TTC549 (cell line): ENCODE measurements around the gene CACHD1.

Experiments
- FAIRE-seq: peaks from 2 replicates; lab custom pipeline; 2012; peaks lifted over from hg19 to GRCh38; lab: Jason Lieb, UNC

Gene CACHD1

GRCh38 chr1:64550510-64550909 is 80.6 kb downstream of the CACHD1 start:
- no peak for FAIRE-seq

DNA sequence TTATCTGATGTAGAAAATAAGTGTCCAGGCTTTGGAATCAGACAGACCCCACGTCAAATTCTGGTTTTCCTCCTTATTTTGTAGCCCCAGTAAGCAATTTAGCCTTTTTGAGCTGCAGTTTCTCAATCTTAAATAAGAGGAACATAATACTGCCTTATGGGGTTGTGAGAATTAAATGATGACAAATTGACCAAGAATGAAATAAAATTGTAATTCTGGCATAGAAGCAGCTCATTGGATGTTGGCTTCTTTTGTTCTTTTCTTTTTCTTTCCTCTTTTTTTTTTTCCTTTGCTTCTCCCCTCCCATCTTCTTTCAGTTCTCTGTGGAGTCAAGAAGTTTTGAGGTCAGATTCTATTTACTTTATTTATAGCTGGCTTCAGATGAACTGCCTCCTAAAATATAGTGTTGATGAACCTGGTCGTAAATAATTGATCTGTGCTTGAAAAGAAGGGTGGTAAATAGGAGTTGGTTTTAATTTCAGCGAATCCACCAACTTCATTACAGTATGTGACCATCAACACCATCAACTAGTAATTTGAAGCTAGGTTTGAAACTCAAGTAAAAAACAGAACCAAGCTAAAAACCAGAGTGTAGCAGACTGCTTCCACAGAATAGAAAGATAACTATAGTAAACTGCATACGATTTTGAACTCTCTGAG is 81.1 kb downstream of the CACHD1 start:
- no peak for FAIRE-seq

GRCh38 chr1:64553285-64553684 is 83.4 kb downstream of the CACHD1 start:
- no peak for FAIRE-seq

GRCh38 chr1:64555947-64556346 is 86.0 kb downstream of the CACHD1 start:
- no peak for FAIRE-seq

DNA sequence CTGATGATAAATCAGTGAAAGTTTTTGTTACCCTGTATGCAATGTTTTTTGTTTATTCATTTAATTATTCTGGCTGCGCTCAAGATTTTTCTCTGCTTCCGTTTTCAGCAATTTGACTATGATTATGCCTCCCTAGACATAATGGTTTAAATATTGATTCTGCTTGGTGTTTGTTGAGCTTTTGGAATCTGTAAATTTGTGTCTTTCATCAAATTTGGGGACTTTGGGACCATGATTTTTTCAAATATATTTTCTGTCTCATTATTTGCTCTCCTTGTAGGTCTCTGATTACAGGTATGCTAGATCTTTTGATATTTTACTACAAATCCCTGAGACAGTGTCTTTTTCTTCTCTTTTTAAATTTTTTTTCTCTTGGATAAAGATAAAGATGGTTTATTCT is 92.1 kb downstream of the CACHD1 start:
- FAIRE-seq: no peak

DNA sequence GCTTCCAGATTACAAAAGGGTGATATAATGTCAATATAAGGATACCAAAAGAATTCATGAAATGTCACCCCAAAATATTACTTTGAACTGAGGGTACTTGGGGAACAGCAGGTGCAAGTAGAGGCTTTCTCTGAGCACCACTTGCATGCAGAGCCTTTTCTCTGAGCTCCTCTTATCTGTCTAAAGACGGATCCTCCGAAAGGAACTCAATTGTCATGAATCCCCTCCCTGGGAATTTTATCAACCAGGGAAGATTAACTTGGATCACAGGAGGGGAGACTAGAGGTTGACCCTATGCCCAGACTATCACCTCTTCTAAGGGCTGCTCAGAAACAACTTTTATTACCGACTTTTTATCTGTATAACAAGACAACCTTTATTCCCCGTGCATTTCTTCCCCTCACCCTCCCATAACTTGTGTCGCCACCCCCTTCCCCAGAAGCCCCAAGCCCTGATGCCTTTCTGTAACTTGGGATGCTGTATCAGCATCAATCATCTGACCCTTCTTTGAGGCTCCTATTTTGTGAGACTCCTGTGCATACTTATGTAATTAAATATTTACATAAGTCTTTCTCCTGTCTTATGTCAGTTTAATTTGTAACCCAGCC is 94.1 kb downstream of the CACHD1 start:
- no peak for FAIRE-seq

DNA sequence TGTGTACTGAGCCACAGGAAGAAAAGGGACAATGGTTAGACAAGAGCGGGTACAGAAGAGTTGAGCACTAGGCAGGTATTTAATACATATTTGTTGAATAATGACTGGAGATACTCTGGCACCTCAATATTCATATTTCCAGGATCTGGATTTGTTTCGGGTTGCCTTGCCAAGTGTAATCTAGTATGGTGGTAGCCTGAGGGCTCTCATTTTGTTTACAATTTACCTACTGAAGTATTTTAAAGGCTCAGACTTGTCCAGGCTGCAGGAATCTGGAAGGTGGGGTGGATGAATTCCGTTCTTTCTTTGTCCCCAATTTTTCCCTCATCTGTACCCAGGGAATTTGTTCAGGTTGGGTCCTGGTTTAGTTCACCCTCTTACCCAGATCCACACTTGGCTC is 95.0 kb downstream of the CACHD1 start:
- FAIRE-seq: no peak

GRCh38 chr1:64567426-64568170 is 97.7 kb downstream of the CACHD1 start:
- FAIRE-seq: no peak

GRCh38 chr1:64568171-64568450 is 98.2 kb downstream of the CACHD1 start:
- no peak for FAIRE-seq

DNA sequence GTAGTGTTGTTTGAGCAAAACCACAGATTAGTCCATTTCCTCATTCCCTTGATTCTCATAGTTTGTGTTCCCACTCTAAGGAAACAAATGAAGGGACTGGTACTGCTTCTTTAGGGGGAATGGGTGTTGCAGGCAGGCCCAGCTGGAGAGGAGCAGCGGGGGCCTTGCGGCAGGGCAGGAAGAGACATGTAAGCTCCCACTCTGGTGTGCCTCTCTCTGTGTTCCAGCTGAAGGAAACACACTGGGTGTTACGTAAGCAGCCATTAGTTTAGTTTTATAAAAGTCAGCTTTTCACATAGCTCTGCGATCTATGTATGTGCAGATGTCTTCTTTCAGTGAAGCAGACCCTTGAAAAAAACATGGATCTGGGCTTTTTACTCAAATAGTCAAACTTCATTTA is 99.5 kb downstream of the CACHD1 start:
- no peak for FAIRE-seq

DNA sequence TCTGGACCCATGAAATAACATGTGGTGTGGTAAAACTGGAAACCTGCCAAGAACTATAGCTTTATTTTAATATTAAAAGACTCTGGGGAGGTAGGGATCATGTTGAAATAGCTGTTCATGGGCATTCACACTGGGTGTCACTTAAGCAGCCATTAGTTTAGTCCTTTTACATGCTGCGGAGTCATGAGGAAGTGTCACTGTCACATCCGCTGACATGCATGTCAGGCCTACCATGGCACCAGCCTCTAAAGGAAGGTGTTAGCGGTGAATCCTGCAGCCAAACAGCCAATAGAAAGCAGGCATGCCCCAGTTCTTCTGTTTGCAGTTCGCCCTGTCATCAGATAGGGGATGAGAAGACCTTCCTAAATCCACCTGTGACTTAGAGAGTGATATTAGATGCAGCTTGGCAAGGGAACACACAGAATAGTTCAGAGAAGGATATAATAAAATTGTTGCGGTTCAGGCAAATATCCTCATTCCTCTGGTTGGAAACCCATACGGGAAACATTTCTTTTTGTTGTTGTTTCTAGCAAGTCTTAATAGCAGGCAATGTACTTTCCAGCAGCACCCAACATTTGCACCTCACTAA is 100.4 kb downstream of the CACHD1 start:
- no peak for FAIRE-seq

- no peak for FAIRE-seq
These were observed 102.4 kb downstream of the CACHD1 start for GRCh38 chr1:64572222-64572900.

DNA sequence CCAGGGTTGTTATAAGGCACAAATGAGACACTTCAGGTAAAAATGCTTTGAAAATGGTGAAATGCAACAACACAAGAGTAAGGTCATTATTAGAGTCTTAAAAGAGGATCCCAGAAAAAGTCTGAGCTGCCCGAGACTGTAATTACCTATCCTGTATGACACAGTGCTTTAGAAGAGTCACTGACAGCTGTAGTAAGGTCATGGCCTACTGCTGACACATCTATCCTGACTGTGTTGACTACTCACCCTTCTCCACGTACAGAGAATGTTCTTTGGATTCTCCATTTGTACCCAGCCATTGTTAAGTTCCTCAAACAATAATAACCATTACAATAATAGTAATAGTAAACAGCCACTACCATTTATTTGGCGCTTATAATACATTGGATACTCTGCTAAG is 104.4 kb downstream of the CACHD1 start:
- FAIRE-seq: no peak

DNA sequence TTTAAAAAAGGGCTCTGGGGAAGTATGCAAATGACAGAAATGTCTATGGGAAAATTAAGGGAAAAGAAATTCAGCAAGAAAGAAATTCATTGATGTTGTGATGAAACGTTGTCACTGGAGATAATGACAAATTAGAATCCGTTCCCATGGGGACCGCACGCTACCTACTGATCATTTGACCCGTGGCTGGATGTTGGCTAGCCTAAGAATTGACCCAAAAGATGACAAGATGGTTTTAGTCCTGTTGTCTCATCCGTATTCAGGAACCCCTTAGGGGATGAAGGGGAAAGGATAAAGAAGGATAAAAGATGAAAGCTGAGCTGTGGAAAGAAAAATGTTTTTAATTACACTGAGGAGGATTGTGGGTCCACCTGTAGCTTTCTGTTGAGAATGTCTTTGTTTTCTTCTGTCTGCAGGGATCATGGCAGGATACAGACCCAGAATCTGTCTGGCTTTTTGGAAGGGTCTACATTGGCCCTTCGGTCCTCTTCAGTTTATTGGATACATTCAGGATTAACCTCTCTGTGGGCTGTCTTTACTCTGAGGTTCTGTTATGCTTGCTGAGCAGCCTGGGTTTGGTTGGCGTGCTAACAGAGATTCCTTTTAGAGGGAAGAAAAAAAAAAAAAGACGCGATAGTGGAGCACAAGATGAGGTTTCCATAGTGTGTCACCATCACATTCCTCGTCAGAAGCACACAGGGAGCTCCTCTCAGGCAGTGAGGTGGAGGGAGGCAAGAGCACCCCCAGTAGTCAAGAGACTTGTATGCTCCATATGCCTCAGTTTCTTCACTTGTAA is 106.2 kb downstream of the CACHD1 start:
- FAIRE-seq: no peak

DNA sequence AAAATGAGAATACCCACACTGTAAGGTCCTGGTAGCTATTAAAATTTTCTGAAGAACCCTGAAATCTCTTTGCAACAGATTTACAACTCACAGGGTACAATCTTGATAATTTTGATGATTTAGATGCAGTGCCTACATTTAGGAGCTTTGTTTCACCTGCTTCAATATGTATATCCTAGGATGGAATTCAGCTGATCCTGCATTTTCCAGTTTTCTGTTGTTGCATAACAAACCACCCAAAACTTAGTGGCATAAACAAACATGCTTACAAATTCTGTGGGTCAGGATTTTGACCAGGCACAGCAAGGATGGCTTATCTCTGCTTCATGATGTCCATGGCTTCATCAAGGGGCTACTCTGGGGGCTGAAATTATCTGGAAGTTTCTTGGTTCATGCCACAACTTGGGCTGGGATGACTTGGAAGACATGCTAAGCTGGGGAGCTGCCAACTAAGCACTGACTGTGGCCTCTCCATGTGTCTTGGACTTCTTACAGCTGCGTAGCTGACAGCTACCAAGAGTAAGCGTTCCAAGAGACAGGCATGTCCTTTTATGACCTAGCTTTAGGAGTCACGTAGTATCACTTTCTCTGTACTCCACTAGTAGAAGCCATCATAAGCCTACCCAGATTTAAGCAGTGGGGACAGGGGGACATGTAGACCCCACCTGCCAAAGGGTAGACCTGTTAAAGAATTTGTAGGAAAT is 108.5 kb downstream of the CACHD1 start:
- no peak for FAIRE-seq

DNA sequence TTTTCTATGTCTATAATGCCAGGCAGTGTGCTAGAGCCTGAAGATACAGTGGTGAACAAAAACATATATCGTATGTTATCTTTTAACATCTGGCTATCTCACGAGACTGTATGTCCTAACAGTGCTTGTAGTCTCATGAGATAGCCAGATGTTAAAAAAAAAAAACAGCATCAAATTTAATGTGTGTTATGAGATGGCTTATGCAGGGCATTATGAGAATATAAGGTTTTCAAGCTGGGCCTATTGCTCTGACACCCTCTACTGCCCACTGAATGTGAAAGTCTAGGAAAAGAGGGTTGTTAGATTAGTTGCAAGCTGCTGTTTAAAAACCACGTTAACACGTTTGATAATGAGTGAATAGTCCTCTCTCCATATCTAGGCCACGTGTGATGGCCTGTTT is 109.8 kb downstream of the CACHD1 start:
- no peak for FAIRE-seq

GRCh38 chr1:64581135-64581842 is 111.4 kb downstream of the CACHD1 start:
- FAIRE-seq: no peak

DNA sequence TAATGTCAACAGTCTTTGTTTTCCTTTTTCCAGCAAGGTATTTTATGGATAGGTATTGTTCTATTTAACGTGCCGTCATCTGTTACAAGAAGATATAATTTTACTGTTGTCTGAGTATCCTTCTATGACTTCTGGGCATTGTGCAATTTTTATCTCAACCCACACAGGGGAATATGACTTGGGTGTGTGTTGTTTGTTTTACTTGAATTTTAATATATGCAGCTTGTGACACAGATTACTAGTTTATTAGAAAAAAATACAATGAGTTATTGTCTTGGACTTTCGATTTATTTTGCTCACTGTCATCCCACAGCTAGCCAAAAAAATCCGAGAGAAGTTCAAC is 111.9 kb downstream of the CACHD1 start:
- FAIRE-seq: no peak

DNA sequence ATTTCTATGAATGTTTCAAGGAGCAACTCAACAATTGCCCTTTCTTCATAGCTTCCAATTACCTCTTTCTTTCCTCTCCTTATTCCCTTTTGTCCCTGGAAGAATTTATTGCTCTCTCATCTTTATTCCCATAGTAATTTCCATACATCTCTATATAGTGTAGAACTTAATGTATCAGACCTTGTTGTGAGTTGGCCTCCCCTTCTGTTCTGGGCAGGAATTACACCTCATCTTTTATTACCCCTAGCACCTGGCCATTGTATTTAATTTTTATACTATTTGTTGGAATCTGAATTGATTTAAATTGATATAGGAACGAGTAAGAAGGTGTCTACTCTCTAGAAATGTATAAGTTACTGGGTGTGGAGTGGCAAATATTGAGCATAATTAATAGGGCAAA is 114.5 kb downstream of the CACHD1 start:
- FAIRE-seq: no peak

DNA sequence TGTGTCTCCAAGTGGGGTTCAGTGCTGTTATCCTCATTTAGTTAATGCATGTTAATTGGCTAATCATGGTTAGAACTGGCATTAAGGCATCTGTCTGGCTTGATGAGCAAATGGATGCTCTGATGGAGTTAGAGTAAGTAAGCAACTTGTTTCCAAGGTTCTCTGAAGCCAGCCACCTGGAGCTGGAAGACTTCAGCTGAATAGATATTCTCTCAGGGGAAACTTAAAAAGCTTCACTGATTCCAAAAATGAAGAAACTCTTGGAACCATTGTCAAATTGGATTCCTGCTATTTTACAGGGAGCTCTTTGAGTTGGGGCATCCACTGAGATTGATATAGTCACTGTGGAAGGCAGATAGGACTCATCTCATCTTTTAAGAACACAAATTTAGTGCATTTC is 118.9 kb downstream of the CACHD1 start:
- FAIRE-seq: no peak

DNA sequence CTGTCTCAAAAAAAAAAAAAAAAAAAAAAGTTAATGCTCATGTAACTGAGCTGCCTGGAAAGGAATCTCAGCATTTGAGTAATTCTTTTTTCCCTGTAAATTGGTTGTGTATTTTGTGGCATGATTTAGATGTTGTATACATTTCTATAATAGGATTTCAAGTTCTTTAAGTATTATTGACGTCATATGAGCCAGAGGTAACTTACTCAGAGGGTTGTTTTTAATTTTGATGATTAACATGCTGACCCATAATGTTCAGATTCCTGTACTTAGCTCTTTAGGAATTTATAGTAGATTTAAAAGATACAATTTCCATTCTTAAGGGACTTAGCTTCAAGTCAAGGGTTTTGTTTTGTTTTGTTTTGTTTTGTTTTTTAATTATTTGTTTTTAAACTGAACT is 120.4 kb downstream of the CACHD1 start:
- no peak for FAIRE-seq
